OCI-LY7 (cell line): Measurements from ENCODE around the gene CMA1. TPM values are rescaled to one million over a fixed set of nuclear protein-coding genes. Genes with fewer than 3 reads are reported as not detected.
"Not testable (repeated sequence)": the region's sequence is repeated elsewhere in the genome, so short reads cannot be mapped to it uniquely, and the experiment has no call there.

Experiments
- BruUV-seq: library from RNA; stranded (reverse); fragments of 400-500 nt; replicated peaks from 2 replicates; lab custom pipeline; 2021; lab: Mats Ljungman, UMichigan
- CTCF ChIA-PET: fragments of 300-600 bp; sonication (Branson Sonifier 250); formaldehyde crosslinking; loops from one replicate; lab custom pipeline; 2022; ENCODE audit warnings: antibody characterized with exemption; ENCODE audit not compliant: unreplicated experiment; lab: Charles Lee
- POLR2A ChIA-PET: fragments of 300-600 bp; sonication (Branson Sonifier 250); formaldehyde crosslinking; loops from one replicate; lab custom pipeline; 2022; ENCODE audit warnings: antibody characterized with exemption; lab: Charles Lee
- DNase-seq: peaks from one replicate; pipeline ENCODE4 v3.0.0-alpha.2; 2015; ENCODE audit warnings: low spot score
- H2AFZ ChIP-seq: fragments of 200-600 bp; sonication (generic), shearing (Covaris generic); 2 replicates; pipeline ENCODE4 v1.6.1; 2014; ENCODE audit warnings: mild to moderate bottlenecking, antibody characterized with exemption, low read length, moderate library complexity
- H3K27ac ChIP-seq: fragments of 200-600 bp; sonication (generic); 2 replicates; pipeline ENCODE4 v1.5.1; 2014; ENCODE audit warnings: mixed run types, low read depth, mild to moderate bottlenecking, moderate library complexity, low read length, inconsistent platforms; ENCODE audit not compliant: poor library complexity, severe bottlenecking
- H3K36me3 ChIP-seq: fragments of 200-600 bp; sonication (generic); 2 replicates; pipeline ENCODE4 v1.6.1; 2014; ENCODE audit warnings: mild to moderate bottlenecking, antibody characterized with exemption, low read length, moderate library complexity, mixed read lengths; ENCODE audit not compliant: insufficient read depth
- H3K4me1 ChIP-seq: fragments of 200-600 bp; sonication (generic); 2 replicates; pipeline ENCODE4 v1.5.1; 2014; ENCODE audit warnings: mild to moderate bottlenecking, low read length; ENCODE audit not compliant: insufficient read depth, poor library complexity, severe bottlenecking
- H3K4me2 ChIP-seq: fragments of 200-600 bp; sonication (generic); 2 replicates; pipeline ENCODE4 v1.6.1; 2014; ENCODE audit warnings: mild to moderate bottlenecking, low read length
- H3K4me3 ChIP-seq: fragments of 200-600 bp; sonication (generic); 2 replicates; pipeline ENCODE4 v1.5.1; 2014; ENCODE audit warnings: mild to moderate bottlenecking, low read depth, low read length; ENCODE audit not compliant: poor library complexity, severe bottlenecking
- H3K79me2 ChIP-seq: fragments of 200-600 bp; sonication (generic); 2 replicates; pipeline ENCODE4 v1.6.1; 2016; ENCODE audit warnings: low read depth, mild to moderate bottlenecking, low read length, moderate library complexity, mixed read lengths; ENCODE audit not compliant: insufficient read depth
- H3K9me2 ChIP-seq: fragments of 200-600 bp; sonication (generic); 2 replicates; pipeline ENCODE4 v1.6.1; 2016; ENCODE audit warnings: mild to moderate bottlenecking, low read length, mixed read lengths; ENCODE audit not compliant: insufficient read depth
- H3K9me3 ChIP-seq: fragments of 200-600 bp; sonication (generic); 2 replicates; pipeline ENCODE4 v1.6.1; 2014; ENCODE audit warnings: mild to moderate bottlenecking, mixed run types, low read length, mixed read lengths
- H4K20me1 ChIP-seq: fragments of 200-600 bp; sonication (generic); 2 replicates; pipeline ENCODE4 v1.6.1; 2014; ENCODE audit warnings: mild to moderate bottlenecking, antibody characterized with exemption, low read length, moderate library complexity, mixed read lengths; ENCODE audit not compliant: insufficient read depth
- CTCF ChIP-seq: fragments of 200-600 bp; sonication (generic); conservative IDR thresholded peaks from 2 replicates; pipeline ENCODE4 v1.5.1; 2014; ENCODE audit warnings: mild to moderate bottlenecking, antibody characterized with exemption, low read length, moderate library complexity, mixed read lengths
- EZH2phosphoT487 ChIP-seq: fragments of 200-600 bp; sonication (generic); IDR thresholded peaks from 2 replicates; pipeline ENCODE4 v1.6.1; 2018; ENCODE audit warnings: low read depth, borderline replicate concordance, mild to moderate bottlenecking, mixed run types, antibody characterized with exemption, low read length, moderate library complexity, mixed read lengths
- intact Hi-C: fragments of 100-400 bp; cut with micrococcal nuclease; formaldehyde crosslinking; loops from one replicate; pipeline ENCODE4 v1.10.0; 2022; ENCODE audit not compliant: unreplicated experiment
- total RNA-seq, 2 experiments: library from RNA; depleted of rRNA in 1 of 2; stranded (reverse); fragments of >200 nt in 1 of 2; shearing (Covaris generic) in 1 of 2; gene quantifications; 2 replicates each; pipeline ENCODE4 v1.2.3, GENCODE V29; 2014 to 2022

CMA1 gene
- total RNA-seq, 2 experiments from 2014 or later = not detected

GRCh38 chr14:24542346-24542936 lies 34.4 kb upstream of the CMA1 start:
- H3K4me1 ChIP-seq = no peaks in the 10 kb centered on the region
- intact Hi-C loops = no loop called here
- H3K4me2 ChIP-seq = no peak overlapping the region
- no peak overlapping the region for H3K27ac ChIP-seq
- no peak overlapping the region for H3K4me3 ChIP-seq
- BruUV-seq = no TSS peak
- H3K9me2 ChIP-seq = no peaks in the 10 kb centered on the region
- no peaks in the 10 kb centered on the region for H3K9me3 ChIP-seq
- TF ChIP-seq CTCF = no peak
- TF ChIP-seq EZH2phosphoT487 = no peak
- no peaks in the 10 kb centered on the region for H4K20me1 ChIP-seq
- ChIA-PET CTCF (no interaction called here), POLR2A (no interaction called here)
- H3K79me2 ChIP-seq = no peaks in the 10 kb centered on the region
- no peak overlapping the region for H2AFZ ChIP-seq
- H3K36me3 ChIP-seq = no peaks in the 10 kb centered on the region
- DNase-seq = no peak

DNA sequence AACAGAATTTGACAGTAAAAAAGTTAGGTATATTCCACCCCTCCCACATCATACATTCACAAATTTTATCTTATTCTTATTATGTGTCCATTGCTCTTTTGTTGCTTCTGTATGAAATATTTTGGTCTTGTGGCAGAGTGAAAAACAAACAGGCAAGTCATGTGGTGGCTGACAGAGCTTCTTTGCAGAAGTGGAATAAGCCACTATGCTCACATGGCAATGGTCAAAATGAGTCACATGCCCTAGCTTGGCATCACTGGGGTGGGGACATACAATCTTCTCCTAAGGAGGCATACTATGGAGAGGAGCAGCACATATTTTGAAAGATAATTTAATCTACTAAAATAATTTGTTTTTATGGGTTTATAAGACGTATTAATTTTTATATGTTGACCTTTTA lies 27.7 kb upstream of the CMA1 start:
- Histone ChIP-seq H3K27ac (no peak overlapping the region), H4K20me1 (no peaks in the 10 kb centered on the region), H3K4me2 (no peak overlapping the region), H3K9me2 (no peaks in the 10 kb centered on the region), H3K4me3 (no peak overlapping the region), H3K9me3 (no peaks in the 10 kb centered on the region), H3K4me1 (no peaks in the 10 kb centered on the region), H2AFZ (no peak overlapping the region), H3K79me2 (no peaks in the 10 kb centered on the region), H3K36me3 (no peaks in the 10 kb centered on the region)
- no TSS peak for BruUV-seq
- ChIA-PET CTCF (no interaction called here), POLR2A (no interaction called here)
- TF ChIP-seq CTCF (no peak), EZH2phosphoT487 (no peak)
- no peak for DNase-seq
- intact Hi-C loops = no loop called here

- no peaks in the 10 kb centered on the region for H3K36me3 ChIP-seq
- no peak overlapping the region for H3K4me2 ChIP-seq
- H4K20me1 ChIP-seq = no peaks in the 10 kb centered on the region
- TF ChIP-seq EZH2phosphoT487 = no peak
- no peak for TF ChIP-seq CTCF
- H3K79me2 ChIP-seq = no peaks in the 10 kb centered on the region
- CTCF ChIA-PET = no interaction called here
- DNase-seq = no peak
- no peaks in the 10 kb centered on the region for H3K9me3 ChIP-seq
- intact Hi-C loops = no loop called here
- no peak overlapping the region for H2AFZ ChIP-seq
- BruUV-seq = no TSS peak
- H3K27ac ChIP-seq = no peak overlapping the region
- no peaks in the 10 kb centered on the region for H3K4me1 ChIP-seq
- POLR2A ChIA-PET = interaction anchor here (0.5 to 0.6 kb wide), 2 partner anchors 144 to 548 kb away, joined by 3 read pairs; no protein-coding TSS in a partner anchor
- H3K4me3 ChIP-seq = no peak overlapping the region
- no peaks in the 10 kb centered on the region for H3K9me2 ChIP-seq
Observed at GRCh38 chr14:24534286-24534685, 26.2 kb upstream of the CMA1 start.

- DNase-seq, H3K4me3 ChIP-seq, H2AFZ ChIP-seq, H3K27ac ChIP-seq, H3K9me3 ChIP-seq, H3K4me1 ChIP-seq, intact Hi-C loops, H3K79me2 ChIP-seq, H3K4me2 ChIP-seq, H3K36me3 ChIP-seq, H3K9me2 ChIP-seq, H4K20me1 ChIP-seq, BruUV-seq, CTCF ChIA-PET, POLR2A ChIA-PET: not testable (repeated sequence)
Observed at GRCh38 chr14:24525877-24526620, 18.0 kb upstream of the CMA1 start.
